Measurements from ENCODE around the gene C2CD2.

C2CD2 gene

GRCh38 chr21:41926807-41927171 is 27.0 kb downstream of the C2CD2 start:
- TF ChIP-seq, protein P1, sequence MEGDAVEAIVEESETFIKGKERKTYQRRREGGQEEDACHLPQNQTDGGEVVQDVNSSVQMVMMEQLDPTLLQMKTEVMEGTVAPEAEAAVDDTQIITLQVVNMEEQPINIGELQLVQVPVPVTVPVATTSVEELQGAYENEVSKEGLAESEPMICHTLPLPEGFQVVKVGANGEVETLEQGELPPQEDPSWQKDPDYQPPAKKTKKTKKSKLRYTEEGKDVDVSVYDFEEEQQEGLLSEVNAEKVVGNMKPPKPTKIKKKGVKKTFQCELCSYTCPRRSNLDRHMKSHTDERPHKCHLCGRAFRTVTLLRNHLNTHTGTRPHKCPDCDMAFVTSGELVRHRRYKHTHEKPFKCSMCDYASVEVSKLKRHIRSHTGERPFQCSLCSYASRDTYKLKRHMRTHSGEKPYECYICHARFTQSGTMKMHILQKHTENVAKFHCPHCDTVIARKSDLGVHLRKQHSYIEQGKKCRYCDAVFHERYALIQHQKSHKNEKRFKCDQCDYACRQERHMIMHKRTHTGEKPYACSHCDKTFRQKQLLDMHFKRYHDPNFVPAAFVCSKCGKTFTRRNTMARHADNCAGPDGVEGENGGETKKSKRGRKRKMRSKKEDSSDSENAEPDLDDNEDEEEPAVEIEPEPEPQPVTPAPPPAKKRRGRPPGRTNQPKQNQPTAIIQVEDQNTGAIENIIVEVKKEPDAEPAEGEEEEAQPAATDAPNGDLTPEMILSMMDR (IDR thresholded peaks at IDR 0.05; ENCODE audit: low read length, missing control alignments): no peak

DNA sequence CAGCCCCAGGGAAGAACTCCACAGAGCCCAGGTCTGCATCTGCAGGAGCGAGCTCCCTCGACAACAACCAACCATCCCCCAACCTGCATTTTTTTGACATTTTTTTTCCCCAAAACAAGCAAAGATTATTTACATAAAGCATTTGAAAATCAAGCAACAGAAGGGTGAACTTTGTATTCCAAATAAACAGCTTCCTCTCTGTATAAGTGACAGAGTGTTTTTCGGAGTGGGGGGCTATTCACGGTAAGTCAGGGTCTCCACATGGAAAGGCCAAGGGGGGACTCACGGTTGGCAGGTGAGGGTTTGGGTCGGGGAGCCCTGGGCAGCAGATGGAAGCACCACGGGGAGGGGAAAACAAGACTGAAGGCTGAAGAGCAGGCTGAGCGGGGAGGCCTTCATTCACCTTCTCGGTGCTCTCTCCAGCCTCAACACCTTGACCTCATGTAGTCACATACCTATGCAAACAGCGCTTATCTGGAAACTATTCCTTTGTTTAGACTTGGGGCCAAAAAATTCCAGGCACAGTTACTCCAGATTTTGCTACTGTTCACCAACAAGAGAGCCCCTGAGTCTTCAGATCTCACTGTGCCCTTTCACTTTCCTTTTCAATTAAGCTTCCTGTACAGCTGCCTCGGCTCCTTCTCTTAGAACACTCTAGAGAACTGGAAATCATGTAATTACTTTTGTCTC is 27.6 kb downstream of the C2CD2 start:
- peak overlapping the region; percentile 38 for H3K4me3 ChIP-seq (replicated peaks; ENCODE audit: low read depth, low read length)
- TF ChIP-seq, protein P1 (IDR thresholded peaks at IDR 0.05; ENCODE audit: low read length, missing control alignments): no peak
- peak; percentile 56 for DNase-seq (ENCODE audit: low read depth)

More at GRCh38 chr21:41926807-41927171, 27.0 kb downstream of the C2CD2 start:
- H3K4me3 ChIP-seq (replicated peaks; ENCODE audit: low read depth, low read length): peak overlapping the region; percentile 19
- DNase-seq (ENCODE audit: low read depth): no peak

DNA sequence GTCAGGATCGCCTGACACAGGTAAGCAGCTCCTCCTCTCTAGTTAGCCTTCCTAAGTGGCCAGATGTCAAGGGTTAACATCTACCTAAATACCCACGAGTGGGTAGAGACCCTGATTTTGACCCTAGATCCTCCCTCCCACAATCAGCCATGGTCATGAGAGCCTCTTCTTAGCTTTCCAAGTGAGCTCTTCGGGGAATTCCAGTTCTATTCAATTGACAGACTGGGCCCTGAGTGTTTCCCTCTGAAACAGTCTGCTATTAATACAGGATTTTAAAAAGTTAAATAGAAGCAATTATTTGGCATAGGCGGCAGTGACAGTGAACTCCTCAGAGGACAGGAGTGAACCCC is 28.1 kb downstream of the C2CD2 start:
- DNase-seq (ENCODE audit: low read depth): no peak
- TF ChIP-seq, protein P1 (IDR thresholded peaks at IDR 0.05; ENCODE audit: low read length, missing control alignments): no peak
- H3K4me3 ChIP-seq (replicated peaks; ENCODE audit: low read depth, low read length): no peak overlapping the region

GRCh38 chr21:41924368-41924754 is 29.5 kb downstream of the C2CD2 start:
- TF ChIP-seq, protein P1 (IDR thresholded peaks at IDR 0.05; ENCODE audit: low read length, missing control alignments): no peak
- DNase-seq (ENCODE audit: low read depth): peak; percentile 14
- H3K4me3 ChIP-seq (replicated peaks; ENCODE audit: low read depth, low read length): no peak overlapping the region

DNA sequence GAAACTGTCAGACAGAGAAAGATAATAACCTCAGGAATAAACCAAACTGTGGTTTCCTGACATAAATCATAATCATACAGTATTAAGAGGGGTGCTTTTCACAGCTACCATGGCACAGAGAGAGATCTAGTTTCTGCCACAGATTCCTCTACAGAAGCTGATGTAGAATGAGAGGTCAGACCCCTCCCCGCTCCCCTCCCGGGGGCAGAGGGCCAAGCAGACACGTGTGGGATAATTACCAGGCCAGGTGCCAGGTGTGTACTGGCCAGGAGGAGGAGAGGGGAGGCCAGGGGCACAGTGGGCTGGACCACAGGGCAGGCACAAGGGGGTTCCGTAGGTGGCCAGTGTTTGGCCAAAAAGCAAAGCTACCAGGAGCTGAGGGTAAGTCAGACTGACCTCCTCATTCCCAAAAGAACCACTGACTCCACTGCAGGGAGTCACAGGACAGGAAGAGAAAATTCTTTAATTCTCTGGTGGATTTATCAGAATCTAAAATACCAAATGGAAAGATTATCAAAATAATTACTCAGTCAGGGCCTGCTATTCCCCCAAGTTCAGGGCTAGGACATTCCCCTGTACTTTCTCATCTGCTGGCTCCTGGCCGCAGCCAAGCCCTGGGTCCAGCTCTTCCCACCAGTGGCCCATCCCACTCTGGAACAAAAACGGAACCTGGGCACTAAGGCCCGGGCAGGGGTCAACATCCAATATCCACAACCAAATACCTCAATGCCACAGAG is 30.0 kb downstream of the C2CD2 start:
- no peak overlapping the region for H3K4me3 ChIP-seq (replicated peaks; ENCODE audit: low read depth, low read length)
- TF ChIP-seq, protein P1 (IDR thresholded peaks at IDR 0.05; ENCODE audit: low read length, missing control alignments): no peak
- peak; percentile 37 for DNase-seq (ENCODE audit: low read depth)

GRCh38 chr21:41923186-41923585 is 30.6 kb downstream of the C2CD2 start:
- no peak overlapping the region for H3K4me3 ChIP-seq (replicated peaks; ENCODE audit: low read depth, low read length)
- TF ChIP-seq, protein P1 (IDR thresholded peaks at IDR 0.05; ENCODE audit: low read length, missing control alignments): no peak
- DNase-seq (ENCODE audit: low read depth): no peak

Measured in fibroblast of pulmonary artery (primary cell).